Activated CD8-positive, alpha-beta memory T cell treated with anti-CD3 and anti-CD28 coated beads, Interleukin-2, amount 10 ng/mL, durations not matched to agents 7 days and 5 days (primary cell): ENCODE results near the gene MYOD1. TPM values are rescaled to one million over a fixed set of nuclear protein-coding genes. Genes with fewer than 3 reads are reported as not detected.
A peak's percentile ranks its signal among the peaks of the same experiment; 100 is the strongest.

ENCODE experiments used
- ATAC-seq: fragments of 150-1000 bp; cut with Tn5 transposase; one replicate; pipeline ENCODE4 v1.10.0; 2021; ENCODE audit warnings: moderate library complexity
- CTCF ChIA-PET: fragments of 350-600 bp; sonication (Branson Sonifier 250); formaldehyde crosslinking; loops from one replicate; lab custom pipeline; 2021; ENCODE audit warnings: antibody characterized with exemption; lab: Charles Lee
- DNase-seq: peaks from one replicate; pipeline ENCODE4 v3.0.0-alpha.2; 2020
- H3K27ac Mint-ChIP-seq: one replicate; pipeline ENCODE4 v1.8.0; 2021; ENCODE audit warnings: mild to moderate bottlenecking, mixed read lengths
- H3K27me3 Mint-ChIP-seq: one replicate; pipeline ENCODE4 v1.8.0; 2021; ENCODE audit warnings: mixed read lengths
- H3K36me3 Mint-ChIP-seq: one replicate; pipeline ENCODE4 v1.8.0; 2021; ENCODE audit warnings: mild to moderate bottlenecking, mixed read lengths
- H3K4me1 Mint-ChIP-seq: one replicate; pipeline ENCODE4 v1.8.0; 2021; ENCODE audit warnings: mixed read lengths
- H3K4me3 Mint-ChIP-seq: one replicate; pipeline ENCODE4 v1.8.0; 2021; ENCODE audit warnings: mild to moderate bottlenecking, moderate library complexity, mixed read lengths
- H3K9me3 Mint-ChIP-seq: one replicate; pipeline ENCODE4 v1.8.0; 2022; ENCODE audit warnings: low read depth, mixed read lengths
- total RNA-seq, 2 experiments: library from RNA; stranded (reverse); gene quantifications; one replicate each; pipeline ENCODE4 v1.2.3, GENCODE V29; 2021

MYOD1 gene
- total RNA-seq, 2 experiments from 2014 or later = not detected

DNA sequence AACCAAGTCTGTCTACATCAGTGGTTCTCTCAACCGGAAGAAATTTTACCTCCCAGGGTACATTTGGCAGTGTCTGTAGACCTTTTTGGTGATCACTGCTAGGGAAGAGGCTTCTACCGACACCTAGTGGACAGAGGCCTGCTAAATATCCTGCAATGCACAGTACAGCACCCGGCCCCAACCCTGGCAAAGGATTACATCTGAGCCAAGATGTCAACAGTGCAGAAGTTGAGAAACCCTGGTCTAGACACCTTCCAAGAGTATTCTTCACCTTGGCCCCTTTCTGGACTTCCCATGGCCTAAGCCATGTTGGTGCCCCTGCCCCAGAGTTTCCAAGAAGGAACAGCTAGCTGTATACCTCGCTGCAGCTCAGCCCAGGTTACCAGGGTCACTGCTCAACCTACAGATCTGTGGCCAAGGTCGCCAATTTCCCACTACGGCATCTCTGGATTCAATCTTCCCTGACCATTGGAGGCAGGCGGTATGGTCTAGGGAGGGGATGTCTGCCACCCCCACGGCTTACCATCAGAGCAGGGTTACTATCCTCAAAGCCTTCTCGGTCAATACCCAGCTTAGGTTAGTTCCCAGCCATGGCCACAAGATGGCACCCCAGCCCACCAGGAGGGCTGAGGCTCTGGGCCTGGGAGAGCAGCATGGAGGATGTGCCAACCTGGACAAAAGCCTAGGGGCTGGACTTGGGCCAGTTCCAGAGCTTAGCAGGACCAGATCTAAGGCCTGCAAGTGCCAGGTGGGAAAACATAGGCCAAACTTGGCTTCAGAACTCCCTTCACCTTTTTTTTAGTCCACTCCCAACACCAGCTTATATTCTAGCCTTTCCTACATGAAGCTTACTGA is 11.5 kb downstream of the MYOD1 start:
- Mint-ChIP-seq H3K9me3 (no peaks in the 10 kb centered on the region), H3K4me1 (peaks cover 4% of the 10 kb centered on the region), H3K27me3 (peaks cover 55% of the 10 kb centered on the region), H3K27ac (no peak overlapping the region), H3K36me3 (no peaks in the 10 kb centered on the region), H3K4me3 (no peak overlapping the region)
- peak; percentile 76 for DNase-seq
- ATAC-seq = peak; percentile 81
- CTCF ChIA-PET = interaction anchor here (0.6 to 6.5 kb wide), 41 partner anchors 8 to 1038 kb away, joined by 3 to 111 read pairs (median 4); partner anchors contain the start of gene SAAL1

GRCh38 chr11:17733261-17733660 is 13.9 kb downstream of the MYOD1 start:
- H3K36me3 Mint-ChIP-seq = no peaks in the 10 kb centered on the region
- H3K27ac Mint-ChIP-seq = no peak overlapping the region
- DNase-seq = no peak

DNA sequence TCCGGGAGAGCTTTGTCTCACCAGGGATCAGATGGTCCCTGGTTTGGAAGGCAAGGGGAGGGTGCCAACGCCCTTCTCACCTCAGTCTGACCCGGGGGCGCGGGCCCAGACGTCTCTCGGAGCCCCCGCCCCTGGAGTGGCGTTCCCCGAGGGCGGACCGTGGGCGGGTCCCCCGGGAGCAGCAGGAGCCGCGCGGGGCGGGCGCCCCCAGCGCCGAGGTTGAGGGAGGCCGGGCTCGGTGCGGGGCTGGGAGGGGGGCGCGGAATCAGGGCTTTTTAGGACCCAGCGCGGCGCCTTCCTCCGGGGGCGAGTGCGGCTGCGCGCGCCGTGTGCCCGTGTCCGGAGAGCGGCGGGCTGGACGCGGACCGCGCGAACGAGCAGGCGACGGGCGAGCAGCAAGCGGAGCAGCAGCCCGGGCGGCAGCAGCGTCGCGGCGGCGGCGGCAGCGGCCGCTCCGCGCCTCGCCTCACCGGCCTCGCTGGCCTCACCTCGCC is 15.1 kb downstream of the MYOD1 start, which contains the start of gene KCNC1:
Gene KCNC1, plus strand, starts transcription at position 364 of the 494 bp plus-strand sequence. CDS start 1,222 bp downstream, outside the sequence.
- DNase-seq (no peak), ATAC-seq (no peak)
- CTCF ChIA-PET = interaction anchor here (1.3 to 6.5 kb wide), 2 partner anchors 245 to 252 kb away, joined by 5 to 111 read pairs; no protein-coding TSS in a partner anchor
- Mint-ChIP-seq H3K4me3 (no peak within 1 kb of the TSS), H3K9me3 (no peaks in the 10 kb centered on the region), H3K27me3 (peaks cover 55% of the 10 kb centered on the region), H3K4me1 (peaks cover 6% of the 10 kb centered on the region), H3K36me3 (no peaks in the 10 kb centered on the region), H3K27ac (no peak within 1 kb of the TSS)

More at GRCh38 chr11:17733261-17733660, 13.9 kb downstream of the MYOD1 start:
- CTCF ChIA-PET = interaction anchor here (1.3 to 6.5 kb wide), 2 partner anchors 246 to 253 kb away, joined by 5 to 111 read pairs; no protein-coding TSS in a partner anchor
- Mint-ChIP-seq H3K27me3 (peaks cover 62% of the 10 kb centered on the region), H3K4me1 (peaks cover 6% of the 10 kb centered on the region), H3K4me3 (no peak overlapping the region), H3K9me3 (no peaks in the 10 kb centered on the region)
- no peak for ATAC-seq

DNA sequence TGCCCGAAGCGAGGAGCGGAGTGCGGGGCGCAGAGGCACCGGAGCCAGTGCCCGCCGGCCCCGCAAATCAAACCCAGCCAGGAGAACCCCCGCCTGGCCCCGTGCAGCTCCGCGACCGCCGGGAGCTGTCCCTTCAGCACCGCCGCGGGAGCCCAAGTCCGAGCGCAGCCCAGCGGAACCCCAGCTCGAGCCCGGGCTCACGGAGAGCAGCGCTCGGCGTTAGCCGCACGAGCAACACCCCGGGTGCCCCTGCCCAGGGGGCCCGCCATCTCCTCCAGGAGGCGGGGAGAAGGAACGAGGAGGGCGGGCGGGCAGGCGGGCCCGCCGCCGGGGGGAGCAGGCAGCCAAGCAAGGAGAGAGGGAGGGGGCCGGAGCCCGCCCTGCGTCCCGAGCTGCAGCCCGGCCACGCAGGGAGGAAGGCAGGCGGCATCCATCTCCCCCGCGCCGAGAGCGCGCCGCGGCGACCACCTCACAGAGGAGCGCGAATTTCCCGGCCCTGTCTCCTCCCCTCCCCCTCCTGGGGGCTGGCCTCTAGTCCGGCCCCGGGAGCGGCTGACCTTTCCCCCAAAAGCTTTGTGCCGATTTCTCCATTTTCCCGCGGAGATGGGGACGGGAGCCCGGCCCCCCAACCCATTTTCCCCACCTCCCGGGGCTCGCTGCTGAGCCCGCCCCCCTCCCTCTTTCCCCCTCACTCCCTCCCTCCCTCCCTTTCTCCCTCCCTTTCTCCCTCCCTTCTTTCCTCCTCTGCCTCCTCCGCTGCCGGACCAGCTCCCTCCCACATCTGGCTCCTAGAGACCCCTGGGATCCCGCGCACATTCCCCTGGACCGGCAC is 15.8 kb downstream of the MYOD1 start:
- Mint-ChIP-seq H3K27ac (no peak overlapping the region), H3K4me1 (peaks cover 6% of the 10 kb centered on the region), H3K9me3 (no peaks in the 10 kb centered on the region), H3K27me3 (peaks cover 51% of the 10 kb centered on the region), H3K36me3 (no peaks in the 10 kb centered on the region), H3K4me3 (no peak overlapping the region)
- DNase-seq (peak; percentile 58), ATAC-seq (peak; percentile 67)
- CTCF ChIA-PET = interaction anchor here (6.5 kb wide), 1 partner anchor 244 kb away, joined by 111 read pairs; no protein-coding TSS in a partner anchor

DNA sequence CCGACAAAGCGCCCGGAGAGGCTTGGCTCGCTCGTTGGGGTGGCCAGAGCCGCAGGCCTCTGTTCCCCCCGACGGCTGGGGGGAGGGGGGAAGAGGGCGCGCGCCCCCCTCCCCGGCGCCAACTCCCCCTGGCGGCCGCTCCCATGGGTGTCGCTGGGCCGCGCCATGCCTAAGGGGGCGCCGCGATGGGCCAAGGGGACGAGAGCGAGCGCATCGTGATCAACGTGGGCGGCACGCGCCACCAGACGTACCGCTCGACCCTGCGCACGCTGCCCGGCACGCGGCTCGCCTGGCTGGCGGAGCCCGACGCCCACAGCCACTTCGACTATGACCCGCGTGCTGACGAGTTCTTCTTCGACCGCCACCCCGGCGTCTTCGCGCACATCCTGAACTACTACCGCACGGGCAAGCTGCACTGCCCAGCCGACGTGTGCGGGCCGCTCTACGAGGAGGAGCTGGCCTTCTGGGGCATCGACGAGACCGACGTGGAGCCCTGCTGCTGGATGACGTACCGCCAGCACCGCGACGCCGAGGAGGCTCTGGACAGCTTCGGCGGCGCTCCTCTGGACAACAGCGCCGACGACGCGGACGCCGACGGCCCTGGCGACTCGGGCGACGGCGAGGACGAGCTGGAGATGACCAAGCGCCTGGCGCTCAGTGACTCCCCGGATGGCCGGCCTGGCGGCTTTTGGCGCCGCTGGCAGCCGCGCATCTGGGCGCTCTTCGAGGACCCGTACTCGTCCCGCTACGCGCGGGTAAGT is 16.6 kb downstream of the MYOD1 start:
- H3K4me1 Mint-ChIP-seq = peaks cover 6% of the 10 kb centered on the region
- CTCF ChIA-PET = no interaction called here
- ATAC-seq (no peak), DNase-seq (no peak)
- no peaks in the 10 kb centered on the region for H3K36me3 Mint-ChIP-seq
- no peaks in the 10 kb centered on the region for H3K9me3 Mint-ChIP-seq
- H3K27me3 Mint-ChIP-seq = peaks cover 46% of the 10 kb centered on the region
- H3K27ac Mint-ChIP-seq = no peak overlapping the region
- no peak overlapping the region for H3K4me3 Mint-ChIP-seq

DNA sequence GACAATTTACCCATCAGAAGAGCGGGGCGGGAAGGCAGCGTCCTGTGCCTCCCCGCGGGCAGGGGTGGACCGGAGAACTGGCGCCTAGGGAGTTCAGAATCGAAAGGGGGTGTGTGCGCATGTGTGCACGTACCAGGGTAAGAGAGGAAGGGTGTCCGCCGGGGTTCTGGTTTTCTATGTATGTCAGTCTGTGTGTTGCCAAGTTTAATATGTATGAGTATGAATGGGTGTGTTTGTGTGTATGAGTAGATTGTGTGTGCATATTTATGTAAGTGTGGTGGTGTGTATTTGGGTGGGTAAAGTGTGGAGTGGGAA is 17.2 kb downstream of the MYOD1 start:
- Mint-ChIP-seq H3K27ac (no peak overlapping the region), H3K9me3 (no peaks in the 10 kb centered on the region), H3K36me3 (no peaks in the 10 kb centered on the region), H3K27me3 (peaks cover 44% of the 10 kb centered on the region), H3K4me1 (peaks cover 6% of the 10 kb centered on the region), H3K4me3 (no peak overlapping the region)
- ATAC-seq (no peak), DNase-seq (no peak)
- CTCF ChIA-PET = no interaction called here

GRCh38 chr11:17736930-17737817 is 17.8 kb downstream of the MYOD1 start:
- no peaks in the 10 kb centered on the region for H3K36me3 Mint-ChIP-seq
- ATAC-seq = no peak
- H3K9me3 Mint-ChIP-seq = no peaks in the 10 kb centered on the region
- H3K4me3 Mint-ChIP-seq = no peak overlapping the region
- no peak overlapping the region for H3K27ac Mint-ChIP-seq
- H3K4me1 Mint-ChIP-seq = peaks cover 6% of the 10 kb centered on the region
- CTCF ChIA-PET = no interaction called here
- no peak for DNase-seq
- peaks cover 39% of the 10 kb centered on the region for H3K27me3 Mint-ChIP-seq

DNA sequence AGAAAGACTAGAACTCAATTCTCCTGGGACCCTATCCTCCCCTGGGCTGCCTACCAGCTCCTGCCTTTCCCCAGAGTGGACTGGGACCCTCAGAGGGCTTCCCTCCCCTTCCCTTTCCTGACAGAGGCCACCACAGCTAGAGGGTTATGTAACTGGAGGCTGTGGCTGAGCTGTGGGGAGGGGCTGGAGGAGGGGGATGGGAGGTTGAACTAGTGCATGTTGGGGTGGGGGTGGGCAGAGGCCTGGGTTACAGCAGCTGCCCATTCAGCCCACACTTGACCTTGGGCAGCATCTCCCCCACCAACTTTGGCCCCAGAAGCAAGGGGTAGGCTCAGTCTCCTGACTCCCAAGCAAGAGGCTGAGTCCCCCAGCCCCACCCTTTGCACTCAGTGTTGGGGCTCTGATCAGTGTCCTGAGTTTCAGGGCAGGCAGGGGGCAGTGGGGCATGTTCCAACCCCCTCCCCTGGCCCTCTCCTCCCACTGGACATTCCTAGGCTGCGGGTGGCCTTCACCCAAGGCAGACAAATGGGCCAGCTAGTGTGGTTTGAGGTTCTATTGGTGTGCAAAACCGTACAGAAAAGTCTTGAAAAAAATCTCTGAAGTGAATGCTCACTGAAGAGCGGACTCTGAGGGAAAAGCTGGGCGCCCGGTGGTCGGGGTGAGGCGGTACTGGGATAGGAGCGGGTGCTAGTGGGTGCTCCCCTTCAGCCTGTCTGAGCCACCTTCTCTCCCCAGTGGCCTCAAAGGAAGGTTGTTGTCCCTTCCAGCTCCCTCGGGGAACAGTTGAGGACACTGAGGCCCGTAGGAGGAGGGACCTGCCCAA is 19.0 kb downstream of the MYOD1 start:
- ATAC-seq = no peak
- no peaks in the 10 kb centered on the region for H3K36me3 Mint-ChIP-seq
- CTCF ChIA-PET = no interaction called here

GRCh38 chr11:17739945-17740338 is 20.6 kb downstream of the MYOD1 start:
- CTCF ChIA-PET = interaction anchor here (1.1 to 1.5 kb wide), 3 partner anchors 9 to 239 kb away, joined by 3 read pairs; no protein-coding TSS in a partner anchor
- ATAC-seq (no peak), DNase-seq (no peak)
- Mint-ChIP-seq H3K27ac (no peak overlapping the region), H3K36me3 (no peaks in the 10 kb centered on the region), H3K4me1 (peaks cover 1% of the 10 kb centered on the region), H3K4me3 (no peak overlapping the region), H3K27me3 (peaks cover 18% of the 10 kb centered on the region), H3K9me3 (no peaks in the 10 kb centered on the region)

More for the DNA sequence above, 19.0 kb downstream of the MYOD1 start:
- Mint-ChIP-seq H3K27ac (no peak overlapping the region), H3K9me3 (no peaks in the 10 kb centered on the region), H3K4me1 (peaks cover 6% of the 10 kb centered on the region), H3K4me3 (no peak overlapping the region), H3K27me3 (peaks cover 28% of the 10 kb centered on the region)
- no peak for DNase-seq

GRCh38 chr11:17740649-17741235 is 21.4 kb downstream of the MYOD1 start:
- no peak for DNase-seq
- no peak for ATAC-seq
- H3K4me3 Mint-ChIP-seq = no peak overlapping the region
- H3K9me3 Mint-ChIP-seq = no peaks in the 10 kb centered on the region
- H3K36me3 Mint-ChIP-seq = no peaks in the 10 kb centered on the region
- peaks cover 1% of the 10 kb centered on the region for H3K4me1 Mint-ChIP-seq
- H3K27me3 Mint-ChIP-seq = peaks cover 18% of the 10 kb centered on the region
- no peak overlapping the region for H3K27ac Mint-ChIP-seq
- CTCF ChIA-PET = interaction anchor here (1.0 to 1.5 kb wide), 2 partner anchors 9 to 11 kb away, joined by 3 to 4 read pairs; no protein-coding TSS in a partner anchor

- CTCF ChIA-PET = no interaction called here
- no peaks in the 10 kb centered on the region for H3K36me3 Mint-ChIP-seq
- H3K27ac Mint-ChIP-seq = no peak overlapping the region
- H3K4me1 Mint-ChIP-seq = no peaks in the 10 kb centered on the region
- no peaks in the 10 kb centered on the region for H3K9me3 Mint-ChIP-seq
- H3K27me3 Mint-ChIP-seq = peaks cover 12% of the 10 kb centered on the region
- ATAC-seq (no peak), DNase-seq (no peak)
- H3K4me3 Mint-ChIP-seq = no peak overlapping the region
Observed at GRCh38 chr11:17741487-17741886, 22.1 kb downstream of the MYOD1 start.
